ENCODE measurements around the gene COL27A1.
A peak's percentile ranks its signal among the peaks of the same experiment; 100 is the strongest.

Gene COL27A1

DNA sequence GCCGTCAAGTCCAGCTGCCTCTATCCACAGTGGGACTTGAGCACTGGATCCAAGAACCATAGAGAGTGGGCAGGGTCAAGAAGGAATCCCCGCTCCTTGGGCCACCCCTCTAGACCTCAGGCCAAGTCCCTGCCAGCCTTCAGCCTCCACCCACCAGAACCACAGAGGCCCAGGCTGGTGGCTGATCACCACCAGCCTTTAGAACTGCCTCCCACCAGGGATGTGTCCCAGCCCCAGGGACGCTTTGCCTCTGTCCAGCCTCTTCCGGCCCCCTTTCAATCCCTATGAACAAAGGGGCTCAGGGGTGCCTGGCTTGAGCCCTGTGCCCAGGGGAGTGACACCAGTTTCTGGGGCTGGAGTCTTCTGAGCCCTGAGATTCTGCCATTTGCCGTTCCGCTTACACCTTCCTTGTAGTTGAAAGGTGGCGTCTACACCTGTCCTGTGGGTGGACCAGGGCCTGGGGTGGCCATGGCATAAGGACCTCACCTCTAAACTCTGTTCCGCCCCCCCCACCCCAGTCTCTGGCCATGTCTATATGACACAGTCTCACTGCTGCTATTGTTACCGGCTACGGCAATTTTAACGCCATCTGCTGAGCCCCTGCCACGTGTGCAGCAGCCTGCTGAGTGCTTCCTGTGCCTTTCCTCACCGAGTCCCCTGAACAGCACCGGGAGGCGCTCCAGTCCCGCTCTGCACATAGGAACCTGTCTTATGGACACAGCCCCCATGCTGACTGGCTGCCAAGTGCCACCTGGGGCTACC, 131.8 kb downstream of the COL27A1 start:
- peaks cover 0 to under 1% of the 10 kb centered on the region in 2 donors for H3K9me3 ChIP-seq (replicated peaks in 1 of 2; ENCODE audit: control insufficient read depth in 2 of 2, insufficient read depth in 1 of 2, low read depth in 1 of 2, low read length in 2 of 2)
- H3K23ac ChIP-seq (ENCODE audit: low read depth, low read length, poor library complexity): no peak overlapping the region
- no peak overlapping the region for H2BK15ac ChIP-seq (ENCODE audit: low read length)
- H3K4me3 ChIP-seq (ENCODE audit: low read length in 2 of 2): peak overlapping the region in 1 of 2 donors; percentile 3
- H3K4me1 ChIP-seq (ENCODE audit: control insufficient read depth in 2 of 2, insufficient read depth in 1 of 2, low read depth in 1 of 2, low read length in 2 of 2): peaks cover 2 to 15% of the 10 kb centered on the region in 2 donors
- H3K36me3 ChIP-seq (replicated peaks in 1 of 2; ENCODE audit: control insufficient read depth in 2 of 2, insufficient read depth in 2 of 2, low read length in 2 of 2): peaks cover 8 to 11% of the 10 kb centered on the region in 2 donors
- no peaks in the 10 kb centered on the region for H3K79me1 ChIP-seq (ENCODE audit: low read depth, low read length)
- DNase-seq (ENCODE audit: low spot score): no peak
- H3K4me2 ChIP-seq (ENCODE audit: insufficient read depth, low read length, poor library complexity, severe bottlenecking): no peak overlapping the region
- H3K27ac ChIP-seq (replicated peaks; ENCODE audit: low read length): no peak overlapping the region
- H3K14ac ChIP-seq (ENCODE audit: low read length): peak overlapping the region; percentile 48
- peak overlapping the region; percentile 47 for H2AK5ac ChIP-seq (ENCODE audit: low read depth, low read length)
- no peak overlapping the region for H2BK5ac ChIP-seq (ENCODE audit: low read length)
- no peak overlapping the region for H3K4ac ChIP-seq (ENCODE audit: low read length)
- no peak overlapping the region for H2BK12ac ChIP-seq (ENCODE audit: low read length)
- no peak overlapping the region for H2BK120ac ChIP-seq (ENCODE audit: low read depth, low read length)
- no peak overlapping the region for H4K8ac ChIP-seq (ENCODE audit: low read depth, low read length)
- H4K91ac ChIP-seq (ENCODE audit: low read depth, low read length, poor library complexity): no peak overlapping the region
- H2AFZ ChIP-seq (ENCODE audit: low read length): no peak overlapping the region
- no peak overlapping the region for H3K9ac ChIP-seq (ENCODE audit: low read depth, low read length, poor library complexity)
- H3K27me3 ChIP-seq (ENCODE audit: control insufficient read depth in 3 of 3, insufficient read depth in 3 of 3, low read depth in 1 of 3, low read length in 3 of 3): no peaks in the 10 kb centered on the region
- H3K18ac ChIP-seq (ENCODE audit: low read length): peak overlapping the region; percentile 28
- no CpG with 5 or more reads among the region's 16 CpGs for WGBS, 2 donors (ENCODE audit: extremely low coverage in 2 of 2, insufficient read length in 2 of 2, insufficient replicate concordance in 1 of 2)

DNA sequence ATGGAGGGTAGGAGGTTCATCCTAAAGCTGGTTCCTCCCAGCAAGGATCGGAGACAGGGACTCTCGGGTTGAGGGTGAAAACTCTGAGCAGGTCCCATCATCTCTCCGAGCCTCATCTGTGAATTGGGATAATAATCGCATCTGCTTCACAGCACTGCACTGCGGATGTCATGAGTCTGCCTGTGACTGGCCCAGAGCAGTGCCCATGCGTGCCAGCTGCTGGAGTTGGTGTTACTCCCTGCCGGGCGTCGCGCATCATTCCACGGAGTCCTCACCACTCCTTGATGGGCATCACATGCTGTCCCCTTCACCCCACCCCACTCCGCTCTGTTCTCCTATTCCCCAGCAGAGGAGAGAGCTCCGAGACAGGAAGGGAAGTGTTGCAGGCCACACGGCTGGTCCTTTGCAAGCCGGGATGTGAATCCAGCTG, 132.4 kb downstream of the COL27A1 start:
- Histone ChIP-seq H3K18ac (ENCODE audit: low read length) (peak overlapping the region; percentile 9), H2AFZ (ENCODE audit: low read length) (no peak overlapping the region), H2BK15ac (ENCODE audit: low read length) (no peak overlapping the region), H3K27me3 (ENCODE audit: control insufficient read depth in 3 of 3, insufficient read depth in 3 of 3, low read depth in 1 of 3, low read length in 3 of 3) (no peaks in the 10 kb centered on the region), H3K4me3 (ENCODE audit: low read length in 2 of 2) (no peak overlapping the region), H2BK5ac (ENCODE audit: low read length) (no peak overlapping the region), H2BK12ac (ENCODE audit: low read length) (peak overlapping the region; percentile 60), H3K36me3 (replicated peaks in 1 of 2; ENCODE audit: control insufficient read depth in 2 of 2, insufficient read depth in 2 of 2, low read length in 2 of 2) (peaks cover 10 to 17% of the 10 kb centered on the region in 2 donors), H3K14ac (ENCODE audit: low read length) (peak overlapping the region; percentile 48), H3K4ac (ENCODE audit: low read length) (no peak overlapping the region), H3K23ac (ENCODE audit: low read depth, low read length, poor library complexity) (no peak overlapping the region), H4K91ac (ENCODE audit: low read depth, low read length, poor library complexity) (peak overlapping the region; percentile 58), H3K79me1 (ENCODE audit: low read depth, low read length) (no peaks in the 10 kb centered on the region), H3K4me2 (ENCODE audit: insufficient read depth, low read length, poor library complexity, severe bottlenecking) (no peak overlapping the region), H3K9ac (ENCODE audit: low read depth, low read length, poor library complexity) (peak overlapping the region; percentile 38), H3K9me3 (replicated peaks in 1 of 2; ENCODE audit: control insufficient read depth in 2 of 2, insufficient read depth in 1 of 2, low read depth in 1 of 2, low read length in 2 of 2) (peaks cover 0 to 2% of the 10 kb centered on the region in 2 donors), H2AK5ac (ENCODE audit: low read depth, low read length) (peak overlapping the region; percentile 4), H3K4me1 (ENCODE audit: control insufficient read depth in 2 of 2, insufficient read depth in 1 of 2, low read depth in 1 of 2, low read length in 2 of 2) (peaks cover 2 to 15% of the 10 kb centered on the region in 2 donors), H2BK120ac (ENCODE audit: low read depth, low read length) (no peak overlapping the region), H3K27ac (replicated peaks; ENCODE audit: low read length) (no peak overlapping the region), H4K8ac (ENCODE audit: low read depth, low read length) (no peak overlapping the region)
- WGBS, 2 donors (ENCODE audit: extremely low coverage in 2 of 2, insufficient read length in 2 of 2, insufficient replicate concordance in 1 of 2): no CpG with 5 or more reads among the region's 15 CpGs
- no peak for DNase-seq (ENCODE audit: low spot score)

DNA sequence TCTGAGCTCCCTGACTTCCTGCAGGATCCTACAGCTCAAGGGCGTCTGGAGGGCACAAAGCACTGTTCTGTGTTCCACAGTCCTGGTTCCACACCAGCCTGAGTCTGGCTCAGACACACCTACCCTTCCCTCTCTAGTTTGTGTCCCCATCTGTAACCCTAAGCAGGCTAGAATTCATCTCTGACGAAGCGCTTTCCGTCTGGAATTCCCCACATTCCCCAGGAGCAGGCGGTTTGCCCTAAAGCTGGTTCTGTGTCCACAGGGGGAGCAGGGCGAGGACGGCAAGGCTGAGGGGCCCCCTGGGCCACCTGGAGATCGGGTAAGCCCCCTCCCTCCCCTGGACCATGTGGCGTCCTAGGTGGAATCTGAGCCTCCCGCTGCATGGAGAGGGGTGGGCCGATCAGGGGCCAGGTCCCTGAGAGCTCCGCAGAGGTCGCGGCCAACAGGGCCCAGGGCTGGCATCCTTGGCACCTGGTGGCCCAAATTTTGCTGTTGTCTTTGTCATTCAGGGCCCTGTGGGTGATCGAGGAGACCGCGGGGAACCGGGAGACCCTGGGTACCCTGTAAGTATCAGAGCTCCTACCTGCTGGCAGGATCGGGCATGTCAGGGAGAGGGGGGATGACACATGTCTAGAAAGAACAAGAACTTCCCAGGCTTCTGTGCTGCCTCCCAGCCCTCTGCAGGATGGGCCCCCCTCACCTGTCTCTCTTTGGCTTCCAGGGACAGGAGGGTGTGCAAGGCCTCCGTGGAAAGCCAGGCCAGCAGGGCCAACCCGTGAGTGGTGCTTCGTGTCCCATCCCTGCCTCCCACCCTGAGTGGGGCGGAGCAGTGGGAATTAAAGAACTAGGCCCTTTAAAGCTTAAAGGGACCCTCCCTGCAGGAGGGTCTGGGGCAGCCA, 133.1 kb downstream of the COL27A1 start:
- Histone ChIP-seq H2BK15ac (ENCODE audit: low read length) (peak overlapping the region; percentile 43), H3K27me3 (ENCODE audit: control insufficient read depth in 3 of 3, insufficient read depth in 3 of 3, low read depth in 1 of 3, low read length in 3 of 3) (no peaks in the 10 kb centered on the region), H2BK120ac (ENCODE audit: low read depth, low read length) (no peak overlapping the region), H3K79me1 (ENCODE audit: low read depth, low read length) (no peaks in the 10 kb centered on the region), H3K4me1 (ENCODE audit: control insufficient read depth in 2 of 2, insufficient read depth in 1 of 2, low read depth in 1 of 2, low read length in 2 of 2) (peaks cover 2 to 15% of the 10 kb centered on the region in 2 donors), H2AK5ac (ENCODE audit: low read depth, low read length) (peak overlapping the region; percentile 4), H3K4me3 (ENCODE audit: low read length in 2 of 2) (no peak overlapping the region), H4K8ac (ENCODE audit: low read depth, low read length) (no peak overlapping the region), H2BK12ac (ENCODE audit: low read length) (peak overlapping the region; percentile 60), H3K23ac (ENCODE audit: low read depth, low read length, poor library complexity) (no peak overlapping the region), H3K27ac (replicated peaks; ENCODE audit: low read length) (no peak overlapping the region), H3K4ac (ENCODE audit: low read length) (no peak overlapping the region), H3K14ac (ENCODE audit: low read length) (no peak overlapping the region), H3K9me3 (replicated peaks in 1 of 2; ENCODE audit: control insufficient read depth in 2 of 2, insufficient read depth in 1 of 2, low read depth in 1 of 2, low read length in 2 of 2) (peaks cover 0 to 2% of the 10 kb centered on the region in 2 donors), H4K91ac (ENCODE audit: low read depth, low read length, poor library complexity) (peak overlapping the region; percentile 58), H3K36me3 (replicated peaks in 1 of 2; ENCODE audit: control insufficient read depth in 2 of 2, insufficient read depth in 2 of 2, low read length in 2 of 2) (peaks cover 10 to 20% of the 10 kb centered on the region in 2 donors), H3K18ac (ENCODE audit: low read length) (peak overlapping the region; percentile 67), H2BK5ac (ENCODE audit: low read length) (no peak overlapping the region), H3K9ac (ENCODE audit: low read depth, low read length, poor library complexity) (peak overlapping the region; percentile 38), H2AFZ (ENCODE audit: low read length) (no peak overlapping the region), H3K4me2 (ENCODE audit: insufficient read depth, low read length, poor library complexity, severe bottlenecking) (no peak overlapping the region)
- no peak for DNase-seq (ENCODE audit: low spot score)
- no CpG with 5 or more reads among the region's 23 CpGs for WGBS, 2 donors (ENCODE audit: extremely low coverage in 2 of 2, insufficient read length in 2 of 2, insufficient replicate concordance in 1 of 2)

DNA sequence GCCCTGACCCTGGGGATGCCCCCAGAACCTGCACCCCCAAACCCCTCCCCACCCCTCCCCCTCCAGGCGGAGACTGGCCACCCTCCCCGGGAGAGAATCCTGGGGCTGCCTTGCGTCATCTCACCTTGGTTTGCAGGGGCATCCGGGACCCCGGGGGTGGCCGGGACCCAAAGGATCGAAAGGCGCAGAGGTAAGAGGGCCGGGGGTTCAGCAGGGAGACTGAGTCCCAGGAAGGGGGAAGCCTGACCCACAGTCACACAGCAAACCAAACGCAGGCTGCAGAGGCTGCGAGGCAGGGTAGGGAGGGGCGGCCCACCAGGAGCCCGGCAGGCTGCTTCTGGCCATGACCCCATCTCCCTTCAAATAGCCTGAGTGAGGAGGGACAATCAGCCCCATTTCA, 133.8 kb downstream of the COL27A1 start:
- H4K91ac ChIP-seq (ENCODE audit: low read depth, low read length, poor library complexity): no peak overlapping the region
- H3K36me3 ChIP-seq (replicated peaks in 1 of 2; ENCODE audit: control insufficient read depth in 2 of 2, insufficient read depth in 2 of 2, low read length in 2 of 2): peaks cover 10 to 20% of the 10 kb centered on the region in 2 donors
- H3K79me1 ChIP-seq (ENCODE audit: low read depth, low read length): no peaks in the 10 kb centered on the region
- H3K4me3 ChIP-seq (ENCODE audit: low read length in 2 of 2): no peak overlapping the region
- peaks cover 2 to 15% of the 10 kb centered on the region in 2 donors for H3K4me1 ChIP-seq (ENCODE audit: control insufficient read depth in 2 of 2, insufficient read depth in 1 of 2, low read depth in 1 of 2, low read length in 2 of 2)
- H3K27me3 ChIP-seq (ENCODE audit: control insufficient read depth in 3 of 3, insufficient read depth in 3 of 3, low read depth in 1 of 3, low read length in 3 of 3): no peaks in the 10 kb centered on the region
- no CpG with 5 or more reads among the region's 13 CpGs for WGBS, 2 donors (ENCODE audit: extremely low coverage in 2 of 2, insufficient read length in 2 of 2, insufficient replicate concordance in 1 of 2)
- no peak overlapping the region for H2AK5ac ChIP-seq (ENCODE audit: low read depth, low read length)
- no peak overlapping the region for H2BK120ac ChIP-seq (ENCODE audit: low read depth, low read length)
- peak overlapping the region; percentile 72 for H3K18ac ChIP-seq (ENCODE audit: low read length)
- no peak overlapping the region for H2BK15ac ChIP-seq (ENCODE audit: low read length)
- H3K9ac ChIP-seq (ENCODE audit: low read depth, low read length, poor library complexity): no peak overlapping the region
- no peak for DNase-seq (ENCODE audit: low spot score)
- no peak overlapping the region for H2BK12ac ChIP-seq (ENCODE audit: low read length)
- H3K14ac ChIP-seq (ENCODE audit: low read length): no peak overlapping the region
- no peak overlapping the region for H3K23ac ChIP-seq (ENCODE audit: low read depth, low read length, poor library complexity)
- no peak overlapping the region for H2AFZ ChIP-seq (ENCODE audit: low read length)
- H3K4ac ChIP-seq (ENCODE audit: low read length): no peak overlapping the region
- peaks cover 0 to 2% of the 10 kb centered on the region in 2 donors for H3K9me3 ChIP-seq (replicated peaks in 1 of 2; ENCODE audit: control insufficient read depth in 2 of 2, insufficient read depth in 1 of 2, low read depth in 1 of 2, low read length in 2 of 2)
- H4K8ac ChIP-seq (ENCODE audit: low read depth, low read length): no peak overlapping the region
- H3K4me2 ChIP-seq (ENCODE audit: insufficient read depth, low read length, poor library complexity, severe bottlenecking): no peak overlapping the region
- no peak overlapping the region for H2BK5ac ChIP-seq (ENCODE audit: low read length)
- no peak overlapping the region for H3K27ac ChIP-seq (replicated peaks; ENCODE audit: low read length)

All from neuronal stem cell (in vitro differentiated cells).